K562 (cell line): ENCODE results near the gene TSSK6. TPM values are rescaled to one million over a fixed set of nuclear protein-coding genes. Genes with fewer than 3 reads are reported as not detected.

Experiments
- ATAC-seq: fragments of 200-7000 bp; cut with Tn5 transposase; 3 replicates; pipeline ENCODE4 v1.9.1; 2020; ENCODE audit warnings: moderate library complexity
- BruUV-seq: library from RNA; stranded (reverse); fragments of 400-500 nt; replicated peaks from 2 replicates; lab custom pipeline; 2021; lab: Mats Ljungman, UMichigan
- CTCF ChIA-PET: fragments of 300-600 bp; formaldehyde crosslinking; extraction: SDS; loops from one replicate; lab custom pipeline; 2021; ENCODE audit warnings: low intra/inter-chr PET ratio; lab: Yijun Ruan, JAX
- POLR2A ChIA-PET: fragments of 300-600, 350-650 bp; sonication (Branson Sonifier 250); formaldehyde crosslinking; extraction: SDS; loops from one replicate; lab custom pipeline; 2021; ENCODE audit warnings: antibody characterized with exemption, inconsistent platforms; lab: Yijun Ruan, JAX
- DNase-seq, 4 experiments: peaks; one replicate each; pipeline versions ENCODE4 v3.0.0 to v3.0.0-alpha.2; 2011 to 2018; ENCODE audit warnings: low spot score in 3 of 4, mixed read lengths in 3 of 4; ENCODE audit errors: extremely low read depth in 1 of 4
- FAIRE-seq: peaks from 2 replicates; lab custom pipeline; 2011; peaks lifted over from hg19 to GRCh38; lab: Jason Lieb, UNC
- H2AFZ ChIP-seq: 2 replicates; pipeline ENCODE4 v1.6.0; 2011; ENCODE audit warnings: low read depth, low read length, control low read depth, inconsistent platforms
- H3K27ac ChIP-seq: fragments of 200-600 bp; 3 replicates; pipeline ENCODE4 v1.8.0; 2011; ENCODE audit warnings: low read depth, mild to moderate bottlenecking, control low read depth, inconsistent platforms, low read length, moderate library complexity, mixed read lengths; ENCODE audit errors: extremely low read depth
- H3K27me3 ChIP-seq, 2 experiments: fragments of 300-600 bp in 1 of 2; 2 replicates in 1 of 2; 3 replicates in 1 of 2; pipeline versions ENCODE4 v1.6.0 to v1.8.0; 2011; ENCODE audit warnings: inconsistent platforms in 2 of 2, low read length in 2 of 2, mild to moderate bottlenecking in 1 of 2, mixed read lengths in 1 of 2, moderate library complexity in 1 of 2; ENCODE audit not compliant: control insufficient read depth in 2 of 2, insufficient read depth in 2 of 2
- H3K36me3 ChIP-seq: fragments of 300-600 bp; 3 replicates; pipeline ENCODE4 v1.8.0; 2011; ENCODE audit warnings: mild to moderate bottlenecking, low read length, inconsistent platforms; ENCODE audit not compliant: control insufficient read depth, insufficient read depth
- H3K4me1 ChIP-seq, 2 experiments: fragments of 200-600 bp in 1 of 2; replicated peaks in 1 of 2; 2 replicates in 1 of 2; 3 replicates in 1 of 2; pipeline versions ENCODE4 v1.5.1 to v1.8.0; 2011; ENCODE audit warnings: inconsistent platforms in 2 of 2, low read length in 2 of 2, mild to moderate bottlenecking in 1 of 2, mixed read lengths in 1 of 2, moderate library complexity in 1 of 2; ENCODE audit not compliant: control insufficient read depth in 2 of 2, insufficient read depth in 2 of 2
- H3K4me2 ChIP-seq: 2 replicates; pipeline ENCODE4 v1.6.1; 2011; ENCODE audit warnings: low read length, control low read depth, inconsistent platforms, mixed read lengths; ENCODE audit not compliant: insufficient read depth
- H3K4me3 ChIP-seq: fragments of 200-600 bp; sonication (generic), shearing (Covaris generic); 2 replicates; pipeline ENCODE4 v1.5.1; 2016; ENCODE audit warnings: control low read depth, inconsistent platforms
- H3K79me2 ChIP-seq: fragments of 200-600 bp; 3 replicates; pipeline ENCODE4 v1.8.0; 2011; ENCODE audit warnings: low read length, inconsistent platforms; ENCODE audit not compliant: control insufficient read depth, insufficient read depth
- H3K9ac ChIP-seq, 2 experiments: 2 replicates each; pipeline versions ENCODE4 v1.6.0 to v1.6.1; 2011; ENCODE audit warnings: low read depth in 2 of 2, low read length in 2 of 2, control low read depth in 1 of 2, inconsistent platforms in 1 of 2, mild to moderate bottlenecking in 1 of 2, mixed read lengths in 1 of 2; ENCODE audit not compliant: insufficient read depth in 1 of 2
- H3K9me1 ChIP-seq: one replicate; pipeline ENCODE4 v1.6.0; 2011; ENCODE audit warnings: inconsistent platforms, mild to moderate bottlenecking, low read length, moderate library complexity; ENCODE audit not compliant: control insufficient read depth, insufficient read depth
- H3K9me3 ChIP-seq: replicated peaks from 2 replicates; pipeline ENCODE4 v1.5.1; 2011; ENCODE audit warnings: low read depth, low read length, inconsistent platforms; ENCODE audit not compliant: control insufficient read depth, insufficient read depth
- H4K20me1 ChIP-seq: replicated peaks from 2 replicates; pipeline ENCODE4 v1.6.1; 2011; ENCODE audit warnings: low read length, inconsistent platforms, mixed read lengths; ENCODE audit not compliant: control insufficient read depth, insufficient read depth
- LEF1 ChIP-seq: fragments of 450-650 bp; IDR thresholded peaks from 2 replicates; pipeline ENCODE4 v1.6.1; 2016; ENCODE audit warnings: mild to moderate bottlenecking
- POLR3G ChIP-seq: IDR thresholded peaks from 2 replicates; pipeline ENCODE4 v1.6.1; 2011; ENCODE audit not compliant: insufficient read length, insufficient replicate concordance; ENCODE audit errors: extremely low read depth
- ZNF121 ChIP-seq: sonication (generic); formaldehyde crosslinking; conservative IDR thresholded peaks from 2 replicates; pipeline ENCODE4 v1.8.0; 2022; ENCODE audit warnings: missing genetic modification reagents
- WGBS: fragments of 100-300 bp; shearing (Covaris generic); methylation state at CpG from one replicate; pipeline ENCODE4 v1.1.6; 2016; ENCODE audit warnings: low coverage, mixed read lengths; ENCODE audit not compliant: insufficient coverage; ENCODE audit errors: missing lambda C conversion rate; 5-methylcytosine and 5-hydroxymethylcytosine counted together
- in situ Hi-C: fragments of 300-500 bp; cut with MboI; formaldehyde crosslinking; loops from 4 replicates; pipeline ENCODE4 v1.15.0; 2018; ENCODE audit warnings: inconsistent platforms, mixed read lengths
- intact Hi-C: fragments of 100-400 bp; cut with micrococcal nuclease; formaldehyde crosslinking; loops from 2 replicates; pipeline ENCODE4 v1.14.2; 2022
- polyA plus RNA-seq, 8 experiments: library from polyadenylated mRNA; depleted of rRNA in 4 of 8; stranded (reverse) in 5 of 8; unstranded in 3 of 8; fragments of >200 nt; fragmentation: Nextera tagmentation in 2 of 8; fragmentation: Illumina TruSeq in 1 of 8; extraction: Ambion mirVana in 2 of 8; extraction: Trizol in 1 of 8; gene quantifications; 2 replicates each; pipeline versions ENCODE4 v1.2.1 to v1.2.3, GENCODE V29; 2011 to 2014; ENCODE audit warnings: inconsistent platforms in 1 of 8, missing spikeins in 1 of 8
- total RNA-seq, 7 experiments: library from RNA; depleted of rRNA in 6 of 7; stranded (reverse); fragments of >200 nt in 6 of 7; fragmentation: Illumina TruSeq in 2 of 7; extraction: Trizol in 2 of 7; gene quantifications; 2 replicates each; pipeline versions ENCODE4 v1.2.1 to v1.2.3, GENCODE V29; 2011 to 2021; ENCODE audit warnings: low replicate concordance in 1 of 7

TSSK6 gene
- total and polyA plus RNA-seq, 9 of the 15 experiments (the other 6 are each of a cell fraction or from before 2014, with no cell fraction given), result 0.21 to 2.6 (median 1.5) TPM; not detected in 3

DNA sequence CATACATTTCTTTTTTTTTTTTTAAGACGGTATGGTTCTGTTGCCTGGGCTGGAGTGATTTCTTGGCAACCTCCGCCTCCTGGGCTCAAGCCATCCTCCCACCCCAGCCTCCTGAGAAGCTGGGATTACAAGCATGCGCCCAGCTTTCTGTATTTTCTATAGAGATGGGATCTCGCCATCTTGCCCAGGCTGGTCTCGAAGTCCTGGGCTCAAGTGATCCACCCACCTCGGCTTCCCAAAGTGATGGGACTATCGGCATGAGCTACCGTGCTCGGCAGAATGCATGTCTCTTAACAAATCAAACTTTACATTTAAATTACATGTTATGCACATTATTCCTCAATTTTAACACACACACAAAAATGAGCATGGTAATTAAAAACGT lies 1.9 kb upstream of the TSSK6 start:
- H3K4me2 ChIP-seq, result peak overlapping the region; percentile 97
- H3K4me3 ChIP-seq, result peak overlapping the region; percentile 90
- peak overlapping the region; percentile 84 to 88 for H3K9ac ChIP-seq
- POLR2A ChIA-PET, result interaction anchor here (0.6 kb wide), 1 partner anchor 331 kb away, joined by 3 read pairs; no protein-coding TSS in a partner anchor
- peak overlapping the region; percentile 86; the same call in 2 of the 3 replicates for H3K27ac ChIP-seq
- in situ Hi-C loops, result no loop called here
- peaks cover 4 to 31% of the 10 kb centered on the region in 2 experiments; a peak in 4 of 5 replicates for H3K4me1 ChIP-seq
- no peak overlapping the region for H2AFZ ChIP-seq
- ATAC-seq (no peak), DNase-seq (peak in 1 of 4 experiments; percentile 24), FAIRE-seq (no peak)
- TF ChIP-seq LEF1, result no peak
- no peak for TF ChIP-seq POLR3G
- peak; percentile 74 for TF ChIP-seq ZNF121 (CRISPR knock-in tag)
- no peaks in the 10 kb centered on the region; the same call in none of the 2 replicates for H3K9me3 ChIP-seq
- peaks cover 3% of the 10 kb centered on the region; the same call in 1 of the 2 replicates for H4K20me1 ChIP-seq
- intact Hi-C loops, result no loop called here
- no peaks in the 10 kb centered on the region for H3K9me1 ChIP-seq
- CTCF ChIA-PET, result no interaction called here
- H3K79me2 ChIP-seq, result peaks cover 63% of the 10 kb centered on the region
- H3K36me3 ChIP-seq, result peaks cover 29% of the 10 kb centered on the region
- TSS peak; percentile 77 for BruUV-seq
- no peaks in the 10 kb centered on the region for H3K27me3 ChIP-seq
- WGBS, result 35% methylated on average over 10 of the region's 10 CpGs
